HG02623 (cell line): ENCODE data around the gene DNMT3L.
"Not testable (repeated sequence)": the region's sequence is repeated elsewhere in the genome, so short reads cannot be mapped to it uniquely, and the experiment has no call there.

Experiments
- ATAC-seq: cut with Tn5 transposase; IDR thresholded peaks from one replicate; pipeline ENCODE4 v1.9.1; 2021; ENCODE audit warnings: moderate library complexity; ENCODE audit not compliant: unreplicated experiment

The DNMT3L gene

GRCh38 chr21:44295163-44295573 is 33.5 kb upstream of the DNMT3L start:
- no peak for ATAC-seq

GRCh38 chr21:44294391-44295162 is 32.9 kb upstream of the DNMT3L start:
- no peak for ATAC-seq

GRCh38 chr21:44293551-44294231 is 32.0 kb upstream of the DNMT3L start:
- ATAC-seq, result no peak

- ATAC-seq, result no peak
Measured at GRCh38 chr21:44292812-44293195, 31.1 kb upstream of the DNMT3L start.

- no peak for ATAC-seq
Measured at GRCh38 chr21:44291936-44292811, 30.5 kb upstream of the DNMT3L start.

GRCh38 chr21:44291078-44291935 is 29.6 kb upstream of the DNMT3L start:
- ATAC-seq, result no peak

- ATAC-seq, result no peak
Measured at GRCh38 chr21:44290327-44291077, 28.8 kb upstream of the DNMT3L start.

- no peak for ATAC-seq
Measured at GRCh38 chr21:44289381-44290010, 27.8 kb upstream of the DNMT3L start.

GRCh38 chr21:44288251-44289110 is 26.8 kb upstream of the DNMT3L start:
- no peak for ATAC-seq

GRCh38 chr21:44286716-44287632 is 25.3 kb upstream of the DNMT3L start:
- no peak for ATAC-seq

- ATAC-seq, result no peak
Measured at GRCh38 chr21:44286086-44286715, 24.5 kb upstream of the DNMT3L start.

- no peak for ATAC-seq
Measured at GRCh38 chr21:44285138-44285992, 23.7 kb upstream of the DNMT3L start, which contains the start of gene AIRE. AIRE (plus strand) TSS chr21:44285876; CDS start chr21:44286007, 131 bp downstream.

GRCh38 chr21:44283948-44284347 is 22.3 kb upstream of the DNMT3L start:
- ATAC-seq, result no peak

GRCh38 chr21:44283211-44283785 is 21.6 kb upstream of the DNMT3L start:
- not testable (repeated sequence) for ATAC-seq

- ATAC-seq, result no peak
Measured at GRCh38 chr21:44282370-44282769, 20.7 kb upstream of the DNMT3L start.

- ATAC-seq, result no peak
Measured at GRCh38 chr21:44281801-44282200, 20.1 kb upstream of the DNMT3L start.
